ENCODE measurements around the gene FOXN3. TPM values are rescaled to one million over a fixed set of nuclear protein-coding genes. Genes with fewer than 3 reads are reported as not detected.

The FOXN3 gene
- total RNA-seq, 1 experiment from 2014 or later, result 8.8 TPM

DNA sequence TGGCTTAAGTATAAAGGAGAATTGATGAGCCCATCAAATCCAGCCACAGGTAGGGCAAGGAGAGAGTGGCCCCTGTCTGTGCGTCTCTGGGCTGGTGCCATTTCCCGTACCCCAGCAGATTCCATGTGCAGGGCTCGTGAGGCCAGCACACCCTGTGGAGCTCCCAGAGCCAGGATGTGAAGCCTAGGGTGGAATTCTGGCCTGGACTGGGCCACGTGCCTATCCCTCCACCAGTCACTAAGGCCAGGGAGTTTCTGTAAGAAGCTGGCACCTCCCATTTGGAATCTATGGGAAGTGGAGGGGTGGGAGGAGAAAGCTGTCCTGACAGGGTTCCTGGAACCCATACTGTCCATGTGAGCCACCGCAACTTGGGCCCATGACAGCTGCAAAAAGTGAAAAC lies 148.5 kb downstream of the FOXN3 start:
- no peak for ATAC-seq

DNA sequence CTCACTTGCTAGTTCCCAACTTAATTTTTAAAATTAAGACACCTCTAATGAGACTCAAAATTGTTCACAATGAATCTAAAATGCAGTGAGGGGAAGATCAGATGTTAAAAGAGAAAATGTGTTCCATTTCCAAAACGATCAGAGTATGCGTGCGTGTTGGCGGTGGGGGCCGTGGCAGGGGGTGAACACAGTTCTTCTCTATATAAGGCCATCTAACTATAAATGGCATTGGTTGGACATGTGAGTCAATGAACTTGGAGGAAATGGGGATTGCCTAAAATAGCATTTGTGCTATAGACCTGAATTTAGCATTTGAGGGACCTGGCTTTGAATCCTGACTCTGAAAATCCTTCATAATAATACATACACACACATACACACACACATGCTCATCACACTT lies 149.4 kb downstream of the FOXN3 start:
- intact Hi-C loops (cut with micrococcal nuclease; ENCODE audit: unreplicated experiment) (no loop called here), in situ Hi-C loops (cut with HindIII; ENCODE audit: low pct_unique_long_range_greater_than_20kb, low sequenced_read_pairs) (no loop called here)
- TF ChIP-seq TCF7L2 (IDR thresholded peaks at IDR 0.05; ENCODE audit: low read depth, low read length), result no peak
- TF ChIP-seq, protein P1, sequence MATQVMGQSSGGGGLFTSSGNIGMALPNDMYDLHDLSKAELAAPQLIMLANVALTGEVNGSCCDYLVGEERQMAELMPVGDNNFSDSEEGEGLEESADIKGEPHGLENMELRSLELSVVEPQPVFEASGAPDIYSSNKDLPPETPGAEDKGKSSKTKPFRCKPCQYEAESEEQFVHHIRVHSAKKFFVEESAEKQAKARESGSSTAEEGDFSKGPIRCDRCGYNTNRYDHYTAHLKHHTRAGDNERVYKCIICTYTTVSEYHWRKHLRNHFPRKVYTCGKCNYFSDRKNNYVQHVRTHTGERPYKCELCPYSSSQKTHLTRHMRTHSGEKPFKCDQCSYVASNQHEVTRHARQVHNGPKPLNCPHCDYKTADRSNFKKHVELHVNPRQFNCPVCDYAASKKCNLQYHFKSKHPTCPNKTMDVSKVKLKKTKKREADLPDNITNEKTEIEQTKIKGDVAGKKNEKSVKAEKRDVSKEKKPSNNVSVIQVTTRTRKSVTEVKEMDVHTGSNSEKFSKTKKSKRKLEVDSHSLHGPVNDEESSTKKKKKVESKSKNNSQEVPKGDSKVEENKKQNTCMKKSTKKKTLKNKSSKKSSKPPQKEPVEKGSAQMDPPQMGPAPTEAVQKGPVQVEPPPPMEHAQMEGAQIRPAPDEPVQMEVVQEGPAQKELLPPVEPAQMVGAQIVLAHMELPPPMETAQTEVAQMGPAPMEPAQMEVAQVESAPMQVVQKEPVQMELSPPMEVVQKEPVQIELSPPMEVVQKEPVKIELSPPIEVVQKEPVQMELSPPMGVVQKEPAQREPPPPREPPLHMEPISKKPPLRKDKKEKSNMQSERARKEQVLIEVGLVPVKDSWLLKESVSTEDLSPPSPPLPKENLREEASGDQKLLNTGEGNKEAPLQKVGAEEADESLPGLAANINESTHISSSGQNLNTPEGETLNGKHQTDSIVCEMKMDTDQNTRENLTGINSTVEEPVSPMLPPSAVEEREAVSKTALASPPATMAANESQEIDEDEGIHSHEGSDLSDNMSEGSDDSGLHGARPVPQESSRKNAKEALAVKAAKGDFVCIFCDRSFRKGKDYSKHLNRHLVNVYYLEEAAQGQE (IDR thresholded peaks at IDR 0.05; ENCODE audit: insufficient read depth in 1 of 2, low read depth in 2 of 2, low read length in 1 of 2), result no peak
- TF ChIP-seq POLR2AphosphoS5 (IDR thresholded peaks at IDR 0.05; ENCODE audit: low read depth, low read length), result no peak
- TF ChIP-seq, protein P2, sequence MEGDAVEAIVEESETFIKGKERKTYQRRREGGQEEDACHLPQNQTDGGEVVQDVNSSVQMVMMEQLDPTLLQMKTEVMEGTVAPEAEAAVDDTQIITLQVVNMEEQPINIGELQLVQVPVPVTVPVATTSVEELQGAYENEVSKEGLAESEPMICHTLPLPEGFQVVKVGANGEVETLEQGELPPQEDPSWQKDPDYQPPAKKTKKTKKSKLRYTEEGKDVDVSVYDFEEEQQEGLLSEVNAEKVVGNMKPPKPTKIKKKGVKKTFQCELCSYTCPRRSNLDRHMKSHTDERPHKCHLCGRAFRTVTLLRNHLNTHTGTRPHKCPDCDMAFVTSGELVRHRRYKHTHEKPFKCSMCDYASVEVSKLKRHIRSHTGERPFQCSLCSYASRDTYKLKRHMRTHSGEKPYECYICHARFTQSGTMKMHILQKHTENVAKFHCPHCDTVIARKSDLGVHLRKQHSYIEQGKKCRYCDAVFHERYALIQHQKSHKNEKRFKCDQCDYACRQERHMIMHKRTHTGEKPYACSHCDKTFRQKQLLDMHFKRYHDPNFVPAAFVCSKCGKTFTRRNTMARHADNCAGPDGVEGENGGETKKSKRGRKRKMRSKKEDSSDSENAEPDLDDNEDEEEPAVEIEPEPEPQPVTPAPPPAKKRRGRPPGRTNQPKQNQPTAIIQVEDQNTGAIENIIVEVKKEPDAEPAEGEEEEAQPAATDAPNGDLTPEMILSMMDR (IDR thresholded peaks at IDR 0.05), result no peak
- TF ChIP-seq SIN3A (IDR thresholded peaks at IDR 0.05; ENCODE audit: borderline replicate concordance, insufficient read depth, low read depth, low read length), result no peak
- DNase-seq (ENCODE audit: low read depth, low spot score) (no peak), ATAC-seq (no peak)
- POLR2A ChIA-PET, result no interaction called here
- Histone ChIP-seq H3K4me3 (ENCODE audit: low read depth in 2 of 2, low read length in 2 of 2) (no peak overlapping the region), H3K4me1 (ENCODE audit: control insufficient read depth, insufficient read depth, low read length) (no peaks in the 10 kb centered on the region), H3K27ac (ENCODE audit: low read length) (no peak overlapping the region), H3K36me3 (ENCODE audit: control insufficient read depth, insufficient read depth, low read length) (no peaks in the 10 kb centered on the region), H3K27me3 (ENCODE audit: control insufficient read depth, insufficient read depth, low read length) (no peaks in the 10 kb centered on the region), H3K9me3 (ENCODE audit: control insufficient read depth, insufficient read depth, low read depth, low read length) (no peaks in the 10 kb centered on the region)
- no TSS peak for BruUV-seq (replicated peaks)
- CTCF ChIA-PET, result no interaction called here

More for the DNA sequence above, 148.5 kb downstream of the FOXN3 start:
- no peak overlapping the region for H3K4me3 ChIP-seq (ENCODE audit: low read depth in 2 of 2, low read length in 2 of 2)
- ChIA-PET CTCF (no interaction called here), POLR2A (no interaction called here)
- no peak for DNase-seq (ENCODE audit: low read depth, low spot score)
- H3K9me3 ChIP-seq (ENCODE audit: control insufficient read depth, insufficient read depth, low read depth, low read length), result no peaks in the 10 kb centered on the region
- TF ChIP-seq POLR2AphosphoS5 (IDR thresholded peaks at IDR 0.05; ENCODE audit: low read depth, low read length), result no peak
- TF ChIP-seq, protein P2 (IDR thresholded peaks at IDR 0.05), result no peak
- TF ChIP-seq TCF7L2 (IDR thresholded peaks at IDR 0.05; ENCODE audit: low read depth, low read length), result no peak
- no peak for TF ChIP-seq SIN3A (IDR thresholded peaks at IDR 0.05; ENCODE audit: borderline replicate concordance, insufficient read depth, low read depth, low read length)
- H3K27me3 ChIP-seq (ENCODE audit: control insufficient read depth, insufficient read depth, low read length), result no peaks in the 10 kb centered on the region
- H3K36me3 ChIP-seq (ENCODE audit: control insufficient read depth, insufficient read depth, low read length), result no peaks in the 10 kb centered on the region
- no peak overlapping the region for H3K27ac ChIP-seq (ENCODE audit: low read length)
- BruUV-seq (replicated peaks), result no TSS peak
- intact Hi-C loops (cut with micrococcal nuclease; ENCODE audit: unreplicated experiment) (no loop called here), in situ Hi-C loops (cut with HindIII; ENCODE audit: low pct_unique_long_range_greater_than_20kb, low sequenced_read_pairs) (no loop called here)
- H3K4me1 ChIP-seq (ENCODE audit: control insufficient read depth, insufficient read depth, low read length), result no peaks in the 10 kb centered on the region
